Measurements from ENCODE around the gene REX1BD. TPM values are rescaled to one million over a fixed set of nuclear protein-coding genes. Genes with fewer than 3 reads are reported as not detected.

Gene REX1BD
- total and polyA plus RNA-seq, 10 of the 15 experiments (the other 5 are each of a cell fraction or from before 2014, with no cell fraction given), result 1.1 to 101 (median 35.0) TPM

GRCh38 chr19:18610245-18610555 is 21.6 kb downstream of the REX1BD start (continued):
- TF ChIP-seq BCLAF1 (IDR thresholded peaks at IDR 0.05) (no peak), FOXK2 (IDR thresholded peaks at IDR 0.05) (no peak), GABPA (IDR thresholded peaks at IDR 0.05; ENCODE audit: low read depth) (no peak), IKZF1 (conservative IDR thresholded peaks at IDR 0.05) (no peak), ZNF217 (IDR thresholded peaks at IDR 0.05) (no peak)
- TF ChIP-seq, protein P1, sequence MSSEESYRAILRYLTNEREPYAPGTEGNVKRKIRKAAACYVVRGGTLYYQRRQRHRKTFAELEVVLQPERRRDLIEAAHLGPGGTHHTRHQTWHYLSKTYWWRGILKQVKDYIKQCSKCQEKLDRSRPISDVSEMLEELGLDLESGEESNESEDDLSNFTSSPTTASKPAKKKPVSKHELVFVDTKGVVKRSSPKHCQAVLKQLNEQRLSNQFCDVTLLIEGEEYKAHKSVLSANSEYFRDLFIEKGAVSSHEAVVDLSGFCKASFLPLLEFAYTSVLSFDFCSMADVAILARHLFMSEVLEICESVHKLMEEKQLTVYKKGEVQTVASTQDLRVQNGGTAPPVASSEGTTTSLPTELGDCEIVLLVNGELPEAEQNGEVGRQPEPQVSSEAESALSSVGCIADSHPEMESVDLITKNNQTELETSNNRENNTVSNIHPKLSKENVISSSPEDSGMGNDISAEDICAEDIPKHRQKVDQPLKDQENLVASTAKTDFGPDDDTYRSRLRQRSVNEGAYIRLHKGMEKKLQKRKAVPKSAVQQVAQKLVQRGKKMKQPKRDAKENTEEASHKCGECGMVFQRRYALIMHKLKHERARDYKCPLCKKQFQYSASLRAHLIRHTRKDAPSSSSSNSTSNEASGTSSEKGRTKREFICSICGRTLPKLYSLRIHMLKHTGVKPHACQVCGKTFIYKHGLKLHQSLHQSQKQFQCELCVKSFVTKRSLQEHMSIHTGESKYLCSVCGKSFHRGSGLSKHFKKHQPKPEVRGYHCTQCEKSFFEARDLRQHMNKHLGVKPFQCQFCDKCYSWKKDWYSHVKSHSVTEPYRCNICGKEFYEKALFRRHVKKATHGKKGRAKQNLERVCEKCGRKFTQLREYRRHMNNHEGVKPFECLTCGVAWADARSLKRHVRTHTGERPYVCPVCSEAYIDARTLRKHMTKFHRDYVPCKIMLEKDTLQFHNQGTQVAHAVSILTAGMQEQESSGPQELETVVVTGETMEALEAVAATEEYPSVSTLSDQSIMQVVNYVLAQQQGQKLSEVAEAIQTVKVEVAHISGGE (CRISPR knock-in tag; IDR thresholded peaks at IDR 0.05), result no peak

All from GM12878 (cell line).